Measurements from ENCODE around the gene COBL.

- TF ChIP-seq CTCF (IDR thresholded peaks at IDR 0.05), result no peak
- no peak for TF ChIP-seq REST (IDR thresholded peaks at IDR 0.05; ENCODE audit: insufficient read depth in 1 of 2, low read depth in 2 of 2, low read length in 1 of 2)
These were observed 40.5 kb downstream of the COBL start for GRCh38 chr7:51276091-51276605.
